Muscle of arm (tissue), 12 donors: ENCODE results near the gene ITPA. TPM values are rescaled to one million over a fixed set of nuclear protein-coding genes. Genes with fewer than 3 reads are reported as not detected.
"Not testable (repeated sequence)": the region's sequence is repeated elsewhere in the genome, so short reads cannot be mapped to it uniquely, and the experiment has no call there.

Experiments used
- DNase-seq: peaks from one replicate; pipeline ENCODE4 v3.0.0-alpha.2; 2013
- polyA plus RNA-seq, 12 donors: library from polyadenylated mRNA; unstranded; fragments of 120-200 nt; gene quantifications; one replicate each; pipeline ENCODE4 v1.2.1, GENCODE V29; 2013; ENCODE audit not compliant: insufficient read length in 12 of 12

The ITPA gene
- polyA plus RNA-seq, 12 donors: 29.2 to 45.7 (median 37.5) TPM; not detected in 1

DNA sequence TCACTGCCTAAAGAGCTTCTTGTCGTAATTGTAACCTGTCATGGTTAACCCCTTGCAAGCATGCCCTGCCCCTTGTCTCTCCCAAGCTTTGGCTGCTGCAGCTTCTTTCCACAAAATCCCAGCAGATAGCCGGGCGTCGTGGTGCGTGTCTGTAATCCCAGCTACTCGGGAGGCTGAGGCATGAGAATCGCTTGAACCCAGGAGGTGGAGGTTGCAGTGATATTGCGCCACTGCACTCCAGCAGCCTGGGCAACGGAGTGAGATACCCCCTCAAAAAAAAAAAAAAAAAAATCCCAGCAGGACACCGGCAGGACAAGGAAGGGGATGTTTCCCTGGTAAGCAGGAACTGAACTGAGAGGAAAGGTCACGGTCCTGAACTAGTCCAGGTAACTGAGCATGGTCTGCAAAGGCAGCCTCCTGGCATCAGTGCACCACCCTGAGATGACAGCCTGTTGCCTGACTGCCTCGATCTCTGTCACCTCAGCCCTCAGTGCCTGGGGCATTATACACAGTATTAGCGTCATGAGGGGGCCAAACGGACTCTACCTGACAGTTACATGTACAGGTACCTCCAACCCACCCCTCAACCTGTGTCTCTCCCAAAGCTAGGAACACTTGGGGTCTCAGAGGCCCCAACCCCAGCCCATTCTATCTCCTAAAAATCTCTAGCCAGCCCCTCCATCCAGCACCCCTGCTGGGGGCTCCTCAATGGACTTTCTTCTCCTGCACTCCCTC lies 37.7 kb upstream of the ITPA start:
- DNase-seq: no peak

DNA sequence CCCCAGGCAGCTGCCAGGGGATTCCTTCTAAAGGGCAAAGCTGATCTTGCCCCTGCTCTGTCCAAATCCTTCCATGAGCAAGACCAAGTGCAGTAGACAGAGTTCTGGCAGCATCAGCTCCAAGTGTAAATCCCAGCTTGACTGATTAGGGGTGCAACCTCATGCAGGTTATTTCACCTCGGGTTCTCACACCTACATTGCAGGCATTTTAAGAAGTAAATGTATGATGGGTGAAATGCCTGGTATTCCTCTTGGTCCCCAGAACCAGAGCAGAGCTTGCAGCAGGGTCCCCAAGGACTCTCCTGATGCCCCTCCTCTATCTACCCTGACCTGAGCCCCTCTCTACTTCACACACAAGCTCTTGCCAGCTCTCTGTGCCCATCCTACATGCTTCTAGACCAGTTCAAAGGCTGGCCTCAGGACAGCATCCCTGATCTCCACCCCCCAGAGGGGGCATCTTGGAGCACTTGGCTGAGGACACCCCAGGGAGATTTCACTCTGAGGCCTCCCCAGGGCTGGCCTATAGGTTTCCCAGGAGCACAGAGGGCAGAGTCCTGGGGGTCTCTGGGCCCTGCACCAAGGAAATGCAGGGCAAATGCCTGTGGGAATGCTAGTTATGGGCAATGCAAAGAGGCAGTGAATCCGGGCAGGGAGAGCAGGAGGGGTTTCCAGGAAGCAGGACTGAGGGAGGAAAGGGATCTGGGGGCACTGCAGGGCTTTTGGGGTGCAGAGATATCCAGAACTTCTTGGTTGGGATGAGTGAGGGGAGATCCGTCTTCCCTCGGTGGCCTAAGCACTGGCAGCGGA lies 37.0 kb upstream of the ITPA start:
- no peak for DNase-seq

DNA sequence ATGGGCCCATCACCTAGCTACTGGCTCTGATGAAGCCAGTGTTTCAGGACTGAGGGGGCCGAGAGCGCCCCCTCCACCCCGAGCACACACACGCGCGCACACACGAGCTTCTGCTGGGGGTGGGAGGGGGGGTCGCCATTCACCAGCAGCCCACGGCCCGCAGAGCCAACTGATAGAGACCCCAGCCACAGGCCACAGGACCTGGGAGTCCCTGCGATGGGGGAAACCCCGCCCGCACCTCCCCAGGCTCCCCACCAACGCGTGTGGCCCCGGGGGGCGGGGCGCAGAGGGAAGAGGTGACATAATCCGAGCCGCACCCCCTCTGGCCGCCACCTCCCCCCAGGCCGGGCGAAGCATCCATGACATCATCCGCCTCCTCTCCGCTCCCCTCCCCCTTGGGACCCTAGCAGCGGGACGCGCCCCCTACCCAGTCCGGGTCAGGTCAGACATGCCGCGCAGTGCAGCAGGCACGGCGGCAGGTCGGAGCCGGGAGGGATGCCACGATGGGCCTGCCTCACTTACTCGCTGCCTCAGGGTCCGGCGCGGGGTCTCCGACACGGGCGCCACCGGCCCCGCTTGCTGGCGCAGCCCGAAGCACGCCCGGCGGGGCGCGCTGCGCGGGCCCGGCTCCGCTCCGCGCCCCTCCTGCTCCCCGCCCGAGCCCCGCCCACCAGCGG lies 36.2 kb upstream of the ITPA start, which contains the start of gene LZTS3:
TSS of gene LZTS3 (minus strand) at position 617 of the 677 bp plus-strand sequence. CDS start 6,386 bp downstream, outside the sequence.
- peak; percentile 79 for DNase-seq

DNA sequence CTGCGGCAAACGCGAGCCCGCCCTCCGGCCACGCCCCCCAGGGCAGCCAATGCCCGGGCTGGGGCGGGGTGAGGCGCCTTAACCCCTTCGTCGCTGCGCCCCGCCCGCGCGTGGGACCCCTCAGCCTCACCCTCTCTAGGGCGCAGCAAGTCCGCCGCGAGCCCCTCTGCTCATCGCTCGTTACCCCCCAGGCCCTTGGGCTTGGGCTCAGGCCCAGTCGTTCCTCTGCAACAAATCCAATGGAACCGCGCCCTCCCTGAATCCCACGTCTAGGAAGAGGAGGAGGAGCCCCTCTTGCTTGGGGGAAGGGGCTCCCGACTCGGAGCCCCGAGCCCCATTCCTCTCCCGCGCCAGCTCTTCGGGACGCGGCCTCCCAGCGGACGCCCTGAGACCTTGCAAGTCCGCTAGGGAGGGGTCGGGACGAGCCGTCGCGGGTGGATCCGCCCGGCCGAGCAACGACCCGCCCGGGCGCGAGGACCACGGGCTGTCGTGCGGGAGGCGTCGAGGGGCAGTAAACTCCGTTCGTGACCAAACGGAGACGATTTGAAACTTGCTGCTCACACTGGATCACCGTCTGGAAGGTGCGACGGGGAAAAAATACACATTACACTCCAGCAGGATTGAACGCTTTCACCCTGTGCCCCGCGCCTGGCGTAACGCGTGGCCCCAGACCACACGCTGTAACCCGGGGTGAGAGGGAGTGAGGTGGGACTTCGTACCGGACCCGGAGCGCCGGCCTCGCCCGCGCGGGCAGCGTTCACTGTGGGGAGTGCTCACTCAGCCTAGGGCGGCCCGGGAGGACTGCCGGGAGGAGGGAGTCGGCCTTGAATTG lies 35.5 kb upstream of the ITPA start:
- peak; percentile 87 for DNase-seq

DNA sequence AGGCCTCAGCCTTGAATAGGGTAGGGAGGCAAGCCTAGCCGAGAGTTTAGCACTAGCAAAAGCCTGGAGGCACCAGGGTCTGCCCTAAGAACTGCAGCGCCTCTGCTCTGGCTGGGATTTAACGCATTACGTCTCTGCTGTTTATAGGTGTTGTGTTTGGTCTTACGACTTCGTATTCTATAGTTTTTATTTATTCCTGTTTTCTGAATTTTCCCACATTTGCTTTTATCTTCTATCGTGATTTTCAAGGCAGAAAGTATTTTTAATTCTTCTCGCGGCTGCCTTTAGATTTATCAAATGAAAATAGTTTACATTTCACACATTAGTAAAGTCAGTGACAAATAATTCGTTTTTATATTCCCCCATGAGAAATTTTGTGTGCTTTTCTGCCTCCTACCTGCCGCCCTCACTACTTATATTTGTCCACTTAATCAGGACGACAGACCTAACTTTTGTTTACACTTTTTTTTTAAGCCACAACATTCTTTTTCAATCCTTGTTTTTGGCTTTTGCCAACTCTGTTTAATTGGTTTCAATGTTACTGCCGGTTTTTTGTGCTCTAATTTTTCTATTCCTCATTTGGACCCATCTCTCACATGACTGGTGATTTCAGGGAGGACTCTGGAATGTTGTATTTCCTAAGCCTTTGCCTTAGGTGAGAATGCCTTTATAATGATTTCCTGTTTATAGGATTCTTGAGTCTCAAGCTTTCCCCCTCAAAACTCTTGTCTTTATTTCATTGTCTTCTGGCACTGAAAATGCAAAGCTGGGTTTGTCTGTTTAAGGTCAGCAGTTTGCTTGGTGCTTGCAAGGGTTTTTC lies 34.6 kb upstream of the ITPA start:
- DNase-seq: no peak

DNA sequence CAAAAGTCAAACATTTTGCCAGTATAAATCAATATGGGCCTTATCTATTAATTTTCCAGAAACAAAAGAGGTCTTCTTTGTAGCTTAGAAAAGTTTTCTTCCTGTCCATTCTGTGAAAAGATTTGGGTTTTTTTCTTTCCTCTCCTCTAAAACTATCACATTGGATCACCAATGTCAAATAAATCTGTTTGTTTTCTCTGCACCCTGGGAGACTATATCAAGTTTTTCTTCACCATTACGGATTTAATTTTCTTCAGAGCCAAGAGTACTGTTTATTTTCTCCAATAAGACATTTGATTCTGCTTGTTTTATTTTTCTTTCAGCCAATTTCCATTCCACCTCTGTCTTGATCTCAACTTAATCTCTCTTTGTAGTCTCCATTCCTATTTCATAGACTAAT lies 34.0 kb upstream of the ITPA start:
- DNase-seq: no peak

DNA sequence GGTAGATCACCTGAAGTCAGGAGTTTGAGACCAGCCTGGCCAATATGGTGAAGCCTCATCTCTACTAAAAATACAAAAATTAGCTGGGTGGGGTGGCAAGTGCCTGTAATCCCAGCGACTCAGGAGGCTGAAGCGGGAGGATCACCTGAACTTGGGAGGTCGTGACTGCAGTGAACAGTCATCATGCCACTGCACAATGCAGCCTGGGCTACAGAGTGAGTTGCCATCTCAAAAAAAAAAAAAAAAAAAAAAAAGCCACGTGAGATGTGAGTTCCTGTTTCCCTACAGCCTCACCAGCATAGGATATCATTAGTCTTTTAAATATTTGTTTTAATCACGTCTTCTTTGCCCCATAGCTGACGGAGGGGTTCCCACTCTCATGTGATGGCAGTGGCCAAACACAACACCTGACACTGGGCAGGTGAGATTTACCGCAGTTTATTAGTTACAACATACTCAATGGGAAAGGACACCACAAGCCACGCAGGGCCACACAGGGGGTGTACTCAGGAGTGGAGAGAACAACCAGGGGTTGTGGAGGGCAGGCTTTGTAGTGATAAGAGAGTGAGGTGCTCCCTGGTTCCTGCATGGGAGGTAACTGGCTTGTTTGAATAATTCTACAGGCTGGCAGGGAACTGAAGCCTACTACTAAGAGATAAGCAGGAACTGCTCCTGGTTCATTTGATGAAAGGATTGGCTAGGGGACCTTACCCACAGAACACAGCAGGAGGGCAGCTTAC lies 31.4 kb upstream of the ITPA start:
- DNase-seq: no peak

DNA sequence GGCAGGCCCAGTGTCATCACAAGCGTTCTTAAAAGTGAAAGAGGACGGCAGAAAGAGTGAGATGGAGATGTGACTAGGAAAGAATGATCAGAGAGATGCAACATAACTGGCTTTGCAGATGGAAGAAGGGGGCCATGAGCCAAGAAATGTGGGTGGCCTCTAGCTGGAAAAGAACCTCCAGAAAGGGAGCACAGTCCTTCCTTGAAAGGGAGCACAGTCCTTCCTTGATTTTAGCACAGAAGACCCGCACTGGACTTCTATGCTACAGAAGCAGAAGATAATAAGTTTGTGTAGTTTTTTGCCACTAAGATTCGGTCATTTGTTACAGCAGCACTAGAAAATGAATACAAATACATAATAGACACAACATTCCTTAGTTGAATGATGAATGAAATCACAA lies 29.0 kb upstream of the ITPA start:
- no peak for DNase-seq

DNA sequence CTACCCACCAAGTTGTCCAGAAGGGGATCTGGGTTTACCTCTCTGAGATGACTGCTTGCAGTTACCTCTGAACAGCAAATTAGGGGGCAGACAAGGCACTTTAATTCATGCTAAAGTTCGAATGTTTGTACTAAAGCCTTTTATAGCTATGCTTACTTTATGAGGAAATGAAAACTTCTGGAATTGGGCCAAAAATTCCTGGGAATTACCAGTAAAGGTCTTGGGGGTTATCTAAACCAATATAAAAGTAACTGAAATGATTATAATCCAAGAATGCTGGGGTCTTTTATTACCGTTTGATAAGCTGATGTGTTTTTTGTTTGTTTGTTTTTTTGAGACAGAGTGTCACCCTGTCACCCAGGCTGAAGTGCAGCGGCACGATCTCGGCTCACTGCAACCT lies 28.0 kb upstream of the ITPA start:
- DNase-seq: no peak

DNA sequence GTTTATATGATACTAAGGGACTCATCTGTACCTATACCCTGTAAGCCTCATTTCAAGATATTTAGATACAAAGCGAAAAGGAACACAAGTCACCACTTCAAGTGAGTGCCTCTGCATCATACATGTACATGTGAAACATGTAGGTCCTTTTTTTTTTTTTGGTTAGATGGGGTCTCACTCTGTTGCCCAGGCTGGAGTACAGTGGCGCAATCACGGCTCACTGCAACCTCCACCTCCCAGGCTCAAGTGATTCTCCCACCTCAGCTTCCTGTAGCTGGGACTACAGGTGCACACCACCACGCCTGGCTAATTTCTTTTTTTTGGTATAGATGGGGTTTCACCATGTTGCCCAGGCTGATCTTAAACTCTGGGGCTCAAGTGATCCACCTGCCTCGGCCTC lies 26.9 kb upstream of the ITPA start:
- DNase-seq: not testable (repeated sequence)

DNA sequence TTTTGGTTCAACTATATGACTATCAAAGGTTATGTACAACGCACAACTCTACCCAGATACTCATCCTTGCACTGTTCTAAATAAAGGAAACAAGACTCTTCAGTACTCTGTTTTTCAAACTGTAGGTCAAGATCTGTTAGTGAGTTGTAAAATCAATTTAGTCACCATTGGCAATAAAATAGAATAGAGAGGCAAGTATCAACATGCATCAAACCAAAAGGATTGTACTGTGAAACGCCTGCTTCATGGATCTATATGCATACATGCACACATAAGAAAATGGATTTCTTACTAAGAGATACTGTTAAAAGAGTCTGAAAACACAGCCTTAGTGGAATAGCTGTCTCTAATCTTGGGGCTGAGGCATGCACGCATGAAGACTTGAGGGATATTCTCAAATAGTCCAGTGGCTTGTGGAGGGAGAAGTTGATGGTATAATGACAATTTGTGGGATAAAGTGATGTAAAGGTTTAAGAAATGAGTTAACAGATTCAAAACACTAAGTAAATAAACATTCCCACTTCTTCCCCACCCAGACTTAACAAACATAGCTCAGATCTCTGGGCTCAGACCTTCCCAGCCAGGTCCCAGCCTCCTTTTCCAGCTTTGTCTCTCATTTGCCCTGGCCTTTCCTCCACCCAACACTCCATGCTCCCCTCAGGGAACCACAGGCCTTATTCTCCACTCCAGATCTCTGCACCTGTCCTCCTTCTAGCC lies 25.2 kb upstream of the ITPA start:
- no peak for DNase-seq

DNA sequence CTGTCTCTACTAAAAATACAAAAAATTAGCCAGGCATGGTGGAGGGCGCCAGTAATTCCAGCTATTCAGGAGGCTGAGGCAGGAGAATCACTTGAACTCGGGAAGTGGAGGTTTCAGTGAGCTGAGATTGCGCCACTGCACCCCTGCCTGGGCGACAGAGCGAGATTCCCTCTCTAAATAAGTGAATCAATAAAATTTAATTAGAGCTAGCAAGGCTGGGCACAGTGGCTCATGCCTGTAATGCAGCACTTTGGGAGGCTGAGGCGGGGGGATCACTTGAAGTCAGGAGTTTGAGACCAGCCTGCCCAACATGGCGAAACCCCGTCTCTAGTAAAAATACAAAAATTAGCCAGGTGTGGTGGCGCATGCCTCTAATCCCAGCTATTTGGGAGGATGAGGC lies 21.4 kb upstream of the ITPA start:
- DNase-seq: not testable (repeated sequence)

DNA sequence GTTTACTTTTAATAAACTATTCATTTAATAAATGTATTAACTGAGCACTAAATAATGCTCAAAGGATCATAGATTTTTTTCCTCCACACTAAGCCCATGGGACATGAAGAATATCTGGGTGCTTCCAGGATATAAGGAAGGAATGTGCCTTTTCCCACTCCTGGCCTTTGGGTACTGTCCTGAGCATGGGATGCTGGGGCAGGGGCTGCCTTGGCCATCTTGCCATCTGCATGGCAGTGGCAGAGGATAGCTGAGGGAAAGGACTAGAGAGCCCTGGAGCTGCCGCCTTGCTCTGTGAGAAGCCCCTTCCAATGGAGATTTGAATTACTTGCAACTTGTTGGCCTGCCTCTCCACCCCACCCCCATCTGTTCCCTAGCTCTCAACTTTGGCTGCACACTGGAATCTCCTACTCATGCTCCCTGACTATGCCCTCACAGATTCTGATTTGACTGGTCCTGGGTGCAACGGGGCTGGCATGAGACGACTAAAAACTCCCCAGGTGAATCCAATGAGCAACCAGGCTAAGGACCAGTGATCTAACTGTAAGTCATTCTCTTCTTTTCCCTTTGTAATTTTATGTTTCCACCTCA lies 20.4 kb upstream of the ITPA start:
- no peak for DNase-seq

DNA sequence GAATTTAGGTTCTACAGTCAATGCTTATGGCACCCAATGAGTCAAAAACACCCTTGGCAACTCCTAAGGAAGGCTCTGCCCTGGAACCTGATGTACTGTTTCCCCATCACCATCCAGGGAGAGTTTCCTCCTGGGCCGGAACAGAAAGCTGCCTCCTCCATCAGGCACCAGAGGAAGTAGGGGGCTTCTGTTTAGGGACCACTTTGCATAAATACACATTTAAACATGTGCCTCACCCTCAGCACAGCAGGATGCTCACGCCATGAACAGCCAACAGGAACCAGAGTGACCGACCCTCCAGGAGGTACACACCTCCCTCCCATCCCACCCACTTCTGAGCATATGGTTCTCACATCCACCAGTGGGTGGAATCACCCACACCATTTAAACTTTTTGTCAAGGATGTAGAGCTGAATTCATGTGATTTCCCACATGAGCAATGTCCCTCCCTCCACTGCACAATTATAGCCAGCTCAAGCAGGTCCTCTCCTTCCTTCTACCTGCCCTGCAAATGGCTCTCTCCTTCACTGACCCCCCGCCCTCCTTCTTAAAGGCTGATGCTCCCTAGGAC lies 19.7 kb upstream of the ITPA start:
- no peak for DNase-seq

DNA sequence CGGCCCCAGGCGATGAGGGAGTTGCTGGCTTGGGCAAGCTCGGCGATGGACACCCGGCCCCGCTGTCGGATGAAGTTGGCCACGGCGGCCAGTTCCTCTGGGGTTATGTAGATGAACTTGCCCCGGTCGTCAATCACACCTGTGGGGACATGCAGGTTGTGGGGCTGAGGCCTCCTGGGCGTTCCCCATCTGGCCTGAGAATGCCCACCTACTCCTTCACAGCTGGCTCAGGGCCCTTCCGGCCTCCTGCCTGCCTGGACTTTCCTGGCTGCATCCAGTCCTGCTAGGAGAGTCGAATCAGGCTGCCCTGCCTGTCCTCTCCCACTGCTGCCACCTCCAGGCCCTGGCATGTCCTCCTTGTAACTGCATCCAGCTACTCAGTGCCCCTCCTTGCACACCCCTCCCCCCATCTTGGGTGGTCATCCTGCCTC lies 18.6 kb upstream of the ITPA start:
- DNase-seq: no peak

DNA sequence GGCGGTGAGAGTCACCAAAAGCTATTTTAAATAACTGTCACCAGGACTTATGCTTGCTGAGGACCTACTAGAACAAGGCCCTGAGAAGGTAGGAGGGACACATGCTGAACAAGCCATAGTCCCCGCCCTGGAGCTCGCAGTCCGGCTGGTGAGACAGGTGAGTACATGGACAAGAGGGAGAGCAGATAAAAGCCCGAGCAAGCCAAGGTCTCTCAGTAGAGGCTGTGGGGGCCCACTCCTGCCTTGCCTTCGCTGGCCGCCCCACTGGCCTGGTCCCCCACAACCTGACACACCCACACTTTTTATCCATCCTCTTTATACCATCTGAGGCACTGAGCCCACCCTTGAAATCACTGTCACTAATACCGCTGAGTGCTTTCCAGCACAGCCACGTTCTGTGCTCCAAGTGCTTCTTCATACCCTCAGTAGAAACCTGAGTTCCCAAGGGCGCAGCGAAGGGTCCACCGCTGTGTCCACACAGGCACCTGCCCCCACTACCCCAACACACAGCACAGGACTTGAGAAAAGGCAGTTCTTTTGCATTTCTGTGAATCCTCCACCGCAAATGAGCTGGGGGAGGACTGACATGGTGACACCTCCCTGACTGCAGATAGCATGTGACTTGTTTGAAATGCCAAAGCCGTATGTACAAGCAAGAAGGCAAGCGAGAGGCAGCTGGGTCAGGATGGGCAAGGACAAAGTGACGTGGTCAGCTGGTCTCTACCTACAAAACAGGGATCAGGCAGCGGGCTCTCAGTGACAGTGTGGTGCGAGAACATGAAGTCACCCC lies 16.9 kb upstream of the ITPA start:
- no peak for DNase-seq

DNA sequence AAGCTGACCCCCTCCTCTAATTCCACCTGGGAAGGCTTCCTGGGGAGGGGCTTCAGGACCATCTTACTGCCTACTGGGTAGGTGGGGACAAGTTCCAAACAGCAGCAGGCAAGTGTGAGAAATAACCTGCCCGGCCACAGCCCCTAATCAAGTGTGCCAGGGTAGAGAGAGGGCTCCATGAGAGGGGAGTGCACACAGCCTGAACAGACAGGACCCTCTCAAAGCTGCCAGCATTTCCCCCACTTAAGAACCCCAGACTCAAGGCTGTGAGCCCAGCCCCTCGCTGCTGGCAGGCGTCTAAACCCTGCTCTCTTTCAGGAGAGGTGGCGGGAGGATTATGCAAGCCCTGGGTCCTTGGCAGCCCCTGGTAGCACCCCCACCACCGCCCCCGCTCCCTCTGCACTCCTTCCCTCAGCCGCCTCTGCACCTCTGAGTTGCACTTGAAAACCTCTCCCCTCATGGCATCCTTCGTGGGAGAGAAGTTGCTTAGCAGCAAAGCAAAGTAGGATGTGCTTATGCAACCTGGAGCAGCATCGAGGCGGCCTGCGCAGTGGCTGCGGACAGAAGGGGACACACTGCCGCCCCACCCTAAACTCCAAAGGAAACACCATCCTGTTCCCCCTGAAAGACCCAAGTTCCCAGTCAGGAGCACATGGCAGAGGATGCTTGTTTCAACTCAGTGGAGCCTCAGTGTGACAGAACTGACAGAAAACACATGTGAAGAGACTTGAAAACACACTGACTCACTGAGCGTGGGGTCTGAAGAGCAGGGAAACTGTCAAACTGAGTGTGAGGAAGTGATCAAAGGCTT lies 15.3 kb upstream of the ITPA start:
- DNase-seq: no peak
